HepG2 (cell line): ENCODE results near the gene RERE. TPM values are rescaled to one million over a fixed set of nuclear protein-coding genes. Genes with fewer than 3 reads are reported as not detected.
A peak's percentile ranks its signal among the peaks of the same experiment; 100 is the strongest.

Experiments
- ELF1 ChIP-seq: sonication (generic); formaldehyde crosslinking; IDR thresholded peaks from 2 replicates; pipeline ENCODE4 v1.4.0; 2020; ENCODE audit warnings: missing genetic modification reagents
- ETV5 ChIP-seq: IDR thresholded peaks from 2 replicates; pipeline ENCODE4 v1.6.1; 2018; ENCODE audit warnings: missing biosample characterization, missing genetic modification reagents, inconsistent platforms, borderline replicate concordance
- GATAD2A ChIP-seq: IDR thresholded peaks from 2 replicates; pipeline ENCODE4 v1.6.1; 2016
- HNRNPK ChIP-seq: fragments of 200-400 bp; formaldehyde crosslinking; IDR thresholded peaks from 2 replicates; pipeline ENCODE4 v1.6.1; 2018; ENCODE audit warnings: low read length, low read depth, moderate library complexity, mild to moderate bottlenecking; ENCODE audit not compliant: poor library complexity, severe bottlenecking
- HNRNPLL ChIP-seq: fragments of 200-400 bp; formaldehyde crosslinking; IDR thresholded peaks from 2 replicates; pipeline ENCODE4 v1.6.1; 2017; ENCODE audit warnings: mild to moderate bottlenecking, low read depth, low read length; ENCODE audit not compliant: poor library complexity, severe bottlenecking
- IRF2 ChIP-seq: IDR thresholded peaks from 2 replicates; pipeline ENCODE4 v1.6.1; 2018; ENCODE audit warnings: missing genetic modification reagents, missing compliant biosample characterization
- KLF16 ChIP-seq, 2 experiments: sonication (generic) in 1 of 2; formaldehyde crosslinking in 1 of 2; IDR thresholded peaks; 2 replicates each; pipeline versions ENCODE4 v1.6.1 to v1.8.0; 2016 to 2023; ENCODE audit warnings: missing genetic modification reagents in 2 of 2, missing compliant biosample characterization in 1 of 2
- KMT2A ChIP-seq: sonication (generic); formaldehyde crosslinking; IDR thresholded peaks from 2 replicates; pipeline ENCODE4 v1.4.0; 2020; ENCODE audit warnings: missing genetic modification reagents
- MAFF ChIP-seq: IDR thresholded peaks from 2 replicates; pipeline ENCODE4 v1.6.1; 2011; ENCODE audit warnings: low read depth, low read length, improper control_type of control experiment
- PHF21A ChIP-seq: sonication (generic); formaldehyde crosslinking; IDR thresholded peaks from 2 replicates; pipeline ENCODE4 v1.5.0; 2020; ENCODE audit warnings: mild to moderate bottlenecking, missing genetic modification reagents
- PRMT3 ChIP-seq: sonication (generic); formaldehyde crosslinking; IDR thresholded peaks from 2 replicates; pipeline ENCODE4 v1.8.1; 2022; ENCODE audit warnings: low read depth, mild to moderate bottlenecking, moderate library complexity, missing genetic modification reagents, borderline replicate concordance
- RAD21 ChIP-seq: fragments of 450-650 bp; formaldehyde crosslinking; IDR thresholded peaks from 2 replicates; pipeline ENCODE4 v1.5.0; 2020; ENCODE audit warnings: mild to moderate bottlenecking
- RCOR2 ChIP-seq: IDR thresholded peaks from 2 replicates; pipeline ENCODE4 v1.6.1; 2016; ENCODE audit warnings: missing biosample characterization, missing genetic modification reagents
- SALL1 ChIP-seq: sonication (generic); formaldehyde crosslinking; IDR thresholded peaks from 2 replicates; pipeline ENCODE4 v1.8.0; 2022; ENCODE audit warnings: mild to moderate bottlenecking, missing genetic modification reagents
- SAP130 ChIP-seq: IDR thresholded peaks from 2 replicates; pipeline ENCODE4 v1.6.1; 2016; ENCODE audit warnings: low read depth
- TAF1 ChIP-seq: sonication (generic); formaldehyde crosslinking; IDR thresholded peaks from 2 replicates; pipeline ENCODE4 v1.4.0; 2020; ENCODE audit warnings: missing genetic modification reagents
- ZNF724P ChIP-seq: sonication (generic); formaldehyde crosslinking; IDR thresholded peaks from 2 replicates; pipeline ENCODE4 v1.8.0; 2022; ENCODE audit warnings: missing genetic modification reagents, borderline replicate concordance
- polyA plus RNA-seq, 8 experiments: library from polyadenylated mRNA; depleted of rRNA in 3 of 8; stranded (reverse) in 7 of 8; unstranded in 1 of 8; fragments of >200 nt; fragmentation: Illumina TruSeq in 4 of 8; extraction: Trizol in 4 of 8; gene quantifications; 2 replicates each; pipeline versions ENCODE4 v1.2.1 to v1.2.3, GENCODE V29; 2011 to 2016; ENCODE audit warnings: low read depth in 4 of 8, missing spikeins in 1 of 8, mixed read lengths in 1 of 8; ENCODE audit not compliant: insufficient read depth in 1 of 8
- total RNA-seq, 5 experiments: library from RNA; depleted of rRNA; stranded (reverse); fragments of >200 nt; fragmentation: Illumina TruSeq; extraction: Trizol; gene quantifications; 2 replicates each; pipeline ENCODE4 v1.2.3, GENCODE V29; 2016; ENCODE audit warnings: low read depth in 1 of 5
- TF ChIP-seq, protein P1 (sequence below): IDR thresholded peaks from 2 replicates; pipeline ENCODE4 v1.6.1; 2016; ENCODE audit warnings: mild to moderate bottlenecking
- TF ChIP-seq, protein P2 (sequence below): sonication (generic); formaldehyde crosslinking; IDR thresholded peaks from 2 replicates; pipeline ENCODE4 v1.8.0; 2022; ENCODE audit warnings: missing genetic modification reagents, mild to moderate bottlenecking, moderate library complexity, borderline replicate concordance
- TF ChIP-seq, protein P3 (sequence below): sonication (generic); formaldehyde crosslinking; IDR thresholded peaks from 2 replicates; pipeline ENCODE4 v1.8.1; 2023; ENCODE audit warnings: mild to moderate bottlenecking, moderate library complexity, missing genetic modification reagents
- TF ChIP-seq, protein P4 (sequence below): sonication (generic); formaldehyde crosslinking; IDR thresholded peaks from 2 replicates; pipeline ENCODE4 v1.5.1; 2020; ENCODE audit warnings: mild to moderate bottlenecking, moderate library complexity, missing genetic modification reagents
- TF ChIP-seq, protein P5 (sequence below): sonication (generic); formaldehyde crosslinking; IDR thresholded peaks from 2 replicates; pipeline ENCODE4 v1.5.0; 2020; ENCODE audit warnings: missing genetic modification reagents, mild to moderate bottlenecking, borderline replicate concordance

RERE gene
- total and polyA plus RNA-seq, 2 of the 13 experiments (the other 11 are each of a cell fraction or from before 2014, with no cell fraction given): 18.3 to 21.9 TPM

DNA sequence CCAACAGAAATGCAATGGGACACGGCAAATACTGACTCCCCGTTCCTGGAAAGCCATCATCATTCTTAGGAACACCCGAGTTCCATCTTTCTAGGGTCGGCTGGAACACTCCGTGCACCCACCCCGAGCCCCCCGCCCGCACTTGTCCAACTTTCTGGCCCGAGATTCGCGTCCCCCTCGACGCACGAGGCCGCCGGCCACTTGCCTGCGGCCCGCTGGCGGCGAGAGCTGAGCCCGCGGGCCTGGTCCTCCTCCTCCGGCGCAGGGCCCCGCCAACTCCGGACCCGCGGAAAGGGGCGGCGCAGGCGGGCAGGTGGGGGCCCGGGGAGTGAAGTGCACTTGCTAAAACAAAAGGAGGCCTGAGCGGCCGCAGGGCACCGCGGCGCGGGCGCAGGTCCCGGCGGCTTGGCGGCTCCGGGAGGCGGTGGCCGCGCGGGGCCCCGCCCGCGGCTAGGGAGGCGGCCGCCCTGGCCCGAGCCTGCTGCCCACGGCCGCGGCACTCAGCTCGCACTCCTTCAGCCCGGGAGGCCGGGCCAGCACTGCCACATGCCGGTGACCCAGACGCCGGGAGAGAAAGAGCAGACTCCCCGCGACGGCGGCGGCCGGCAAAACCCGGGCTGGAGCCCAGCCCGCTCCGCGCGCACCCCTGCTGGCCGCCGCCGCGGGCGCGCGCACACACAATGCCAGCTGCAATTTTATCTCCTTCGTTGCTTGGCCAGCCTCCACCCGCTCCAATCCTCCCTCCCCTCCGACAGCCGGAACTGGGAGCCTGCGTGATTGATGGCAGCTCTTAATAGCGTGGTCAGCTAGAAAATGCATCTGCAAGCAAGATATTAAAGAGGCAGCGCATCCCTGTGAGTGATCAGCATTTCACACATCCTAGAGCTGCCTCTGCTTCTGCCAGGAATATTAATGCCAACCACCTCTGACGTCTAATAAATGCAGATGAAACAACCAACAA is 114.3 kb downstream of the RERE start (continued):
- TF ChIP-seq, protein P1, sequence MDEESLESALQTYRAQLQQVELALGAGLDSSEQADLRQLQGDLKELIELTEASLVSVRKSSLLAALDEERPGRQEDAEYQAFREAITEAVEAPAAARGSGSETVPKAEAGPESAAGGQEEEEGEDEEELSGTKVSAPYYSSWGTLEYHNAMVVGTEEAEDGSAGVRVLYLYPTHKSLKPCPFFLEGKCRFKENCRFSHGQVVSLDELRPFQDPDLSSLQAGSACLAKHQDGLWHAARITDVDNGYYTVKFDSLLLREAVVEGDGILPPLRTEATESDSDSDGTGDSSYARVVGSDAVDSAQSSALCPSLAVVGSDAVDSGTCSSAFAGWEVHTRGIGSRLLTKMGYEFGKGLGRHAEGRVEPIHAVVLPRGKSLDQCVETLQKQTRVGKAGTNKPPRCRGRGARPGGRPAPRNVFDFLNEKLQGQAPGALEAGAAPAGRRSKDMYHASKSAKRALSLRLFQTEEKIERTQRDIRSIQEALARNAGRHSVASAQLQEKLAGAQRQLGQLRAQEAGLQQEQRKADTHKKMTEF: peak; percentile 63; the same call in 1 of the 2 replicates
- TF ChIP-seq HNRNPLL (peak; percentile 99), TAF1 (CRISPR knock-in tag) (peak; percentile 71; the same call in 1 of the 2 replicates), RCOR2 (no peak), PHF21A (CRISPR knock-in tag) (0 out of 2 replicates have a peak, but pooled peaks have one; percentile 33), SALL1 (peak; percentile 92), PRMT3 (CRISPR knock-in tag) (peak; percentile 38; the same call in 1 of the 2 replicates), RAD21 (peak; percentile 84), SAP130 (peak; percentile 84), GATAD2A (CRISPR knock-in tag) (peak; percentile 38; the same call in 1 of the 2 replicates), KMT2A (peak; percentile 76), HNRNPK (peak; percentile 78), KLF16 (CRISPR knock-in tag; IDR thresholded peaks at IDR 0.05) (peak in 1 of 2 experiments; percentile 87; a peak in 2 of 4 replicates), MAFF (peak; percentile 68; the same call in 1 of the 2 replicates), ZNF724P (peak; percentile 55; the same call in 1 of the 2 replicates), IRF2 (CRISPR knock-in tag) (peak; percentile 75), ETV5 (CRISPR knock-in tag) (peak; percentile 80), ELF1 (CRISPR knock-in tag) (peak; percentile 44)
- TF ChIP-seq, protein P2, sequence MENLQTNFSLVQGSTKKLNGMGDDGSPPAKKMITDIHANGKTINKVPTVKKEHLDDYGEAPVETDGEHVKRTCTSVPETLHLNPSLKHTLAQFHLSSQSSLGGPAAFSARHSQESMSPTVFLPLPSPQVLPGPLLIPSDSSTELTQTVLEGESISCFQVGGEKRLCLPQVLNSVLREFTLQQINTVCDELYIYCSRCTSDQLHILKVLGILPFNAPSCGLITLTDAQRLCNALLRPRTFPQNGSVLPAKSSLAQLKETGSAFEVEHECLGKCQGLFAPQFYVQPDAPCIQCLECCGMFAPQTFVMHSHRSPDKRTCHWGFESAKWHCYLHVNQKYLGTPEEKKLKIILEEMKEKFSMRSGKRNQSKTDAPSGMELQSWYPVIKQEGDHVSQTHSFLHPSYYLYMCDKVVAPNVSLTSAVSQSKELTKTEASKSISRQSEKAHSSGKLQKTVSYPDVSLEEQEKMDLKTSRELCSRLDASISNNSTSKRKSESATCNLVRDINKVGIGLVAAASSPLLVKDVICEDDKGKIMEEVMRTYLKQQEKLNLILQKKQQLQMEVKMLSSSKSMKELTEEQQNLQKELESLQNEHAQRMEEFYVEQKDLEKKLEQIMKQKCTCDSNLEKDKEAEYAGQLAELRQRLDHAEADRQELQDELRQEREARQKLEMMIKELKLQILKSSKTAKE (CRISPR knock-in tag): peak; percentile 12; the same call in 1 of the 2 replicates
- TF ChIP-seq, protein P3, sequence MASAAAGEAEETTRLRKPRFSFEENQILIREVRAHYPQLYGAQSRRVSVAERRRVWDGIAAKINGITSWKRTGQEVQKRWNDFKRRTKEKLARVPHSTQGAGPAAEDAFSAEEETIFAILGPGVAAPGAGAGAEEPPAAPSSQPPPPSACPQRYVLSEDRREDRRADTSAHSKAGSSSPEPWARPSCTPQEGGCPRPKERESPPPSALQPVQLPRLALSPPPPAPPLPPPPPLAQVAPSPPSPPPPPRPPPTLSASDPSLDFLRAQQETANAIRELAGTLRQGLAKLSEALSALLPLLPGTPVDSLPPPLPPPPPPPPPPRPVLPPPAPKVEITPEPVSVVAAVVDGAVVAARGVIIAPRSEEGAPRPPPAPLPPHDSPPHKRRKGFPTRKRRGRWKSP (CRISPR knock-in tag): no peak
- TF ChIP-seq, protein P4, sequence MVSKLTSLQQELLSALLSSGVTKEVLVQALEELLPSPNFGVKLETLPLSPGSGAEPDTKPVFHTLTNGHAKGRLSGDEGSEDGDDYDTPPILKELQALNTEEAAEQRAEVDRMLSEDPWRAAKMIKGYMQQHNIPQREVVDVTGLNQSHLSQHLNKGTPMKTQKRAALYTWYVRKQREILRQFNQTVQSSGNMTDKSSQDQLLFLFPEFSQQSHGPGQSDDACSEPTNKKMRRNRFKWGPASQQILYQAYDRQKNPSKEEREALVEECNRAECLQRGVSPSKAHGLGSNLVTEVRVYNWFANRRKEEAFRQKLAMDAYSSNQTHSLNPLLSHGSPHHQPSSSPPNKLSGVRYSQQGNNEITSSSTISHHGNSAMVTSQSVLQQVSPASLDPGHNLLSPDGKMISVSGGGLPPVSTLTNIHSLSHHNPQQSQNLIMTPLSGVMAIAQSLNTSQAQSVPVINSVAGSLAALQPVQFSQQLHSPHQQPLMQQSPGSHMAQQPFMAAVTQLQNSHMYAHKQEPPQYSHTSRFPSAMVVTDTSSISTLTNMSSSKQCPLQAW: peak; percentile 69; the same call in 1 of the 2 replicates
- TF ChIP-seq, protein P5, sequence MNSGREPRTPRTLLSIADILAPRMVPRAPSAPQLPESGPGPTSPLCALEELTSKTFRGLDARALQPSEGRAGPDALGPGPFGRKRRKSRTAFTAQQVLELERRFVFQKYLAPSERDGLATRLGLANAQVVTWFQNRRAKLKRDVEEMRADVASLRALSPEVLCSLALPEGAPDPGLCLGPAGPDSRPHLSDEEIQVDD (CRISPR knock-in tag): no peak
